Activated naive CD4-positive, alpha-beta T cell treated with anti-CD3 and anti-CD28 coated beads, Interleukin-2, amount 50 U/mL, for 72 hours (primary cell): Measurements from ENCODE around the gene PSMD5. TPM values are rescaled to one million over a fixed set of nuclear protein-coding genes. Genes with fewer than 3 reads are reported as not detected.

ENCODE experiments used
- ATAC-seq, 2 donors: fragments of 150-1000 bp; cut with Tn5 transposase; 2 replicates each; pipeline ENCODE4 v1.10.0; 2021; ENCODE audit warnings: mild to moderate bottlenecking in 2 of 2, moderate library complexity in 2 of 2
- DNase-seq, 2 donors: peaks; one replicate each; pipeline ENCODE4 v3.0.0; 2021 to 2022; ENCODE audit warnings: low spot score in 2 of 2
- H3K27ac Mint-ChIP-seq, 2 donors: one replicate each; pipeline ENCODE4 v1.8.0; 2022; ENCODE audit warnings: mild to moderate bottlenecking in 2 of 2, mixed read lengths in 2 of 2
- H3K36me3 Mint-ChIP-seq, 2 donors: one replicate each; pipeline ENCODE4 v1.8.0; 2022; ENCODE audit warnings: mixed read lengths in 2 of 2
- H3K9me3 Mint-ChIP-seq, 2 donors: one replicate each; pipeline ENCODE4 v1.8.0; 2022; ENCODE audit warnings: mixed read lengths in 2 of 2
- total RNA-seq, 2 donors: library from RNA; stranded (reverse); gene quantifications; one replicate each; pipeline ENCODE4 v1.2.3, GENCODE V29; 2022

PSMD5 gene
- 10 to 100 TPM; 74.9 to 75.2 TPM for total RNA-seq

DNA sequence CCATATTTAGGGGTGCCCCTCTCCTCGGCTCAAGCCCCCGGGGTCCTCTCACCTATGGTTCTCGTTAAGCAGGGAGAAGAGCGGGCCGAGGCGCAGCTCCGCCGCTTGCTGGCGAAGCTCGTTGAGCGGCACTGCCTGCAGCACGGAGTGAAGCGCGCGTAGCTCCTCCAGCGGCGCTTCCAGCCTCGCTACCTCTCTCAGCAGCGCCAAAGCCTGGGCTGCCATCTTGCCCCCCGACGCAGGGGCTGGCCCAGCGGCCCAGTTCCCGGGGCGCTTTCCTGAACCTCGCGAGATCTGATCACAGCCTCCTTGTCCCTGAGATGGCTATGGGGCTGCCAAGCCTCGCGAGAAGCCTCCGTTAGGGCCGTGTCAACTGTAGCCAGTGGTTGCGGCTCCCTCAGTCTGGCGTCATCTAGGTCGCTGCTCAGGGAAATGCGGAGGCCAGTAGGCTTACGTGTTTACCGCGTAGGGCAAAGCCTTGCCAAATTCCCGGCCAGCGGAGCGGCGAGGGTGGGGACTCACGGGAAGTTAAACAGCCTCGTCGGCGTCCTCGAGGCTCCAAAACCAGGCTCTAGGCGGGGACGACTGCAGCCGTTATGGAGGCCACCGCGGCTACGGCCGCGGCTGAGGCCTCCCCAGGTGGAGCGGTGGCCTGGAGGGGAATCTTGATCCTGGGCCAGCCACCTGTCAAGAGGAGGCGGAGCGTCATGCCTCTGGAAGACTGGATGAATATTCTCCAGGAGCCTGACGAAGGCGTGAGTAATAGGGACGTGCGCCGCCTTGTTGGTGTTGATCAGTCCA is at the start of gene PSMD5:
PSMD5 (minus strand) TSS at position 238 of the 801 bp plus-strand sequence; CDS start at position 225, 13 bp downstream.
- DNase-seq = peak; percentile 96 to 99
- H3K9me3 Mint-ChIP-seq = no peaks in the 10 kb centered on the region
- peaks cover 41 to 43% of the 10 kb centered on the region in 2 donors for H3K36me3 Mint-ChIP-seq
- peak within 1 kb of the TSS; percentile 95 to 98 for H3K27ac Mint-ChIP-seq
- peak; percentile 85 to 93 for ATAC-seq

DNA sequence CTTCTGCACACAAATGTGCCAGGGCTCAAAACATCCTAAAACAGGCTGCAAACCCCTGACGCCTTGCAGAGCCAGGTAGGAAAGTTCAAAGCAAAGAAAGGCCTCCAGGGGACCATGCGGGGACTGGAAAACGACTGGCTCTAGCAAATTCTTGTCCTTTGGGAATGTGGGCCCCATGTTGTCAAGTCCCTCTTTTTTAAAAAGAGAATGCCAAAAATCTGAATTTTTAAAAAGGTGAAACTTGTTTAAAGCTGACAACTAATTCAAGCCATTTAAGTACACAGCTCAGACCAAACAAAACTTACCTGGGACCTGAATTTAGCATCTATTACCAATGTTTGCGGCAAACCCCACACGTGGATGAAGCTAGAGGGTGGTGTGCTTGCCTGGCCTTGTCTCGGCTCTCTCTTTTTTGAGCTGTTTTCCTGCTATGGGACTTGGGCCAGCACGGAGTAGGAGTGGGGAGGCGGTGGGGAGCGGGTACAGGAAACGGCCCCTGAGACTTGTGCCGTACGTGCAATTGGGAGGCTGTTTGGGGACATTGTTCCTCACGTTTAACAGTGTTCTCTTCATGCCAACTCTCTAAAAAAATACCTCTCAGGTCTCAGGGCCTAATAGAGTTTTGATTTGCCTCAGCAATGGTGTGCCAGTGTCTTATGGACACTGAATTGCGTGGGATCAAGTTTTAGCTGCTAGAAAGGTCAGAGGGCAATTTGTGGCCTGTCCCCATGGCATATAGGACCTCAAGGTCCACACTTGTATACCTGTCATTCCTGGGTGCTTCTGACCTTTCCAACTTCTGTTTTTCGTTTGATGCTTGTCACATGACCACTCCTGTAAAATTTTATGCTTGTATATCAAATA is 49.4 kb upstream of the PSMD5 start:
- peak; percentile 26 to 44 for ATAC-seq
- H3K36me3 Mint-ChIP-seq = peaks cover 0 to 14% of the 10 kb centered on the region in 2 donors
- peaks cover 0 to 3% of the 10 kb centered on the region in 2 donors for H3K9me3 Mint-ChIP-seq
- no peak for DNase-seq
- H3K27ac Mint-ChIP-seq = peak overlapping the region; percentile 94 to 99

DNA sequence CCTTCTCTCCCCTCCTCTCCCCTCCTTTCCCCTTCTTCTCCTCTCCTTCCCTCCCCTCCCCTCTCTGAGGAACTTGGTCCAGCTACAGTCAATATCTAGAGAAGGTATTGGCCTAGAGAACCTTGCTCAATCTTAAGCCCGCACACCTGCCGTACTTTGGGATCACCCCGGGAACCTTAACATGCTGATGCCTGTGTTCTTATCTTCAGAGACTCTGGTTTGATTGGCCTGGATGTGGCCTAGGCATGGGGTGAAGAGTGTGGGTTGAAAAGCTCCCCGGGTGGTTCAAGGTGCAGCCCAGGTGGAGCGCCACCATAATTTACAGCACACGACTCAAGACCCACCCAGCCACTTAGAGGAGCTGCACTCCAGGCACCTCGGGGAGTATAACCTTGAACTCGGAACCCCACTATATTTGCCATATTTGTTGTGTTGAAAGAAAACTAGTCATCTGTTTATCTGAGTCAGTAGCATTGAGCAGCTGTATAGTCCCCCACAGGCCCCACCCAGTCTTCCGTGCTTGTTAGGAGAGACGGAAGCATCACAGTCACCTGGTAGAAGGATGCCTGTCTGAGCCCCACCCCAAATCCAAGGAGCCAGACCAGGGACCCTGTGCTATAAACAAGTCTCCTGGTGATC is 48.6 kb upstream of the PSMD5 start:
- Mint-ChIP-seq H3K36me3 (peaks cover 0 to 12% of the 10 kb centered on the region in 2 donors), H3K9me3 (peaks cover 0 to 3% of the 10 kb centered on the region in 2 donors), H3K27ac (peak overlapping the region; percentile 94 to 99)
- DNase-seq (peak in 1 of 2 donors; percentile 76), ATAC-seq (peak; percentile 48 to 73)

DNA sequence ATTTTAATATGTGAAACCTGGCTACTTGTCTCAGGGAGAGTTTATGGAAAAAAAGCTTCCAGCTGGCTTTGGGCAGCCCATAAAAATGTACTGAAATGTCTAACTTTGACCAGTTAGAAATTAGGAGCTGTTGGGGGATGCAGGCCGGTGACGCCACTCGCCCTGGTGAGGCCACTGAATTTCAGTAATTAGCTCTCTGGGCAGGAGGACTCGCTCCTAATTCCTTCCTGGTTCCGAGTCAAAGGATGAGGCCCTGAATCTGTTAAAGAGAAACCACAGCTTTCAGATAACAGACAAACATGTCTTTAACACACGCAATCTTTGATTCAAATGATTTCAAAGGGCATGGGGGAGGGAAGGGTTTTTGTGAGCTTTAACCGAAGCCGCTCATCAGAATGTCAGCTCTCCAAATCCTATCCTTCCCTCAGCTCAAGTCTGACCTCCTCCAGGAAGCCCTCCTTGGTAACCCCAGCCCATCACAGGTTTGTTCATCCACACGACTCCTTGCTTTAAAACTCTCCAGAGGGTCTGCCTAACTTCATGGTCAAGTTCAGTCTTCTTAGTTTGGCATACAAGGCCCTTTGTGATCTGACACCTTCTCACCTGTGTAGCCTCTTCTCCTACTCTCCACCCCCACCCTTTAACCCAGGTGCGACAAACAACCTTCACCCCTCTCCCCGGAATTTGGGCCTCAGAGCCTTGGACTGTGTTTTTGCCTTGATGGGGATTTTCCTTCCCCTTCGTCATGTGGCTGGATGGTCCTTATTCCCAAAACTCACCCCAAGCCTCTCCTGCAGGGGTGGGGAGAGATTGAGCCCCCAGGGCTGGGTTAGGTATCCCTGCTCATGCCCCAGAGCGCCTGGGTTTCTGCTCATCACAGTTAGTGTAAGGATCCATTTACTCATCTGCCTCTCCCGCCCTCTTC is 47.9 kb upstream of the PSMD5 start:
- H3K27ac Mint-ChIP-seq = peak overlapping the region; percentile 94 to 99
- DNase-seq (peak in 1 of 2 donors; percentile 48), ATAC-seq (peak; percentile 3 to 4)
- H3K9me3 Mint-ChIP-seq = peaks cover 0 to 3% of the 10 kb centered on the region in 2 donors
- H3K36me3 Mint-ChIP-seq = peaks cover 0 to 12% of the 10 kb centered on the region in 2 donors

DNA sequence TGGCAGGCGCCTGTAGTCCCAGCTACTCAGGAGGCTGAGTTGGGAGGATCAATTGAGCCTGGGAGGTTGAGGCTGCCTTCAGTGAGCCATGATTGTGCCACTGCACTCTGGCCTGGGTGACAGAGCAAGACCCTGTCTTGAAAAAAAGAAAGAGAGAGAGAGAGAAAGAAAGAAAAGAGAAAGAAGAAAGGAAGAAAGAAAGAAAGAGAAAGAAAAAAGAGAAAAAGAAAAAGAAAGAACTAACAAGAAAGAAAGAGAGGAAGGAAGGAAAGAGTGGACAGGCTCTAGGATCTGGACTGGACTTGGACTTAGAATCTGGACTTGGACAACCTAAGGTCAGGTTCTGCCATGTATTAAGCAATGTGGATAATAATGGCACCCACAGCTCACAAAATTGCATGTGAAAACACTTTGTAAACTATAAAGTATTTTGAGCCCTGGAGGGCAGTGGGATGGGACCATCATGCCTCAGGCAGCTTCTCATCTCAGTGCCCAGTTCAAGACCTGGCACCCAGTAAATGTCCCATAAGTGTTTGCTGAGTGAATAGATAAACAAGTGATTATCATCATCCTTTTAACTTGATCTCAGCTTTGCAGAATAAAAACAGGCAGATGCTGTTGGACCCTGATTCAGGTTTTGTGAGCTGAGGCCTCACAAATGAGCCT is 47.0 kb upstream of the PSMD5 start:
- no peak for DNase-seq
- H3K27ac Mint-ChIP-seq = peak overlapping the region; percentile 94 to 99
- peaks cover 0 to 12% of the 10 kb centered on the region in 2 donors for H3K36me3 Mint-ChIP-seq
- peaks cover 0 to 3% of the 10 kb centered on the region in 2 donors for H3K9me3 Mint-ChIP-seq
- ATAC-seq = no peak

DNA sequence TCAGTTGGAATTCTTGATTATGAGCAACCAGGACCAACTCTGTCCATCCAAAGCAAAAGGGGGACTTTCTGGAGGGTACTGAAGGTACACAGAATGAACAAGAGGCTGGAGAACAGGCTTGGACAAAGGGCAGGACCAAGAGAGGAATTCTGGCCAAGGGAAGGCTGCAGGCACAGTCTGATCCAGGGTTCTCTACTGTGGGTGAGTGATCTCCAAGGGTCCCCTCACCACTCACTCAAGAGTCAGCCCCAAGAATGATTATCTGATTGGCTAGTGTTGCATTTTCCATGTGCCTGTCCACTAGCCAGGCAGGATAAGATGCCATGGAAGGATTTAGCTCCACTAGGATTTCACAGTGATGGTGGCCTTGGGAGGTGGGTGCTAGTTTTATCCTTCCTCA is 45.9 kb upstream of the PSMD5 start:
- ATAC-seq (no peak), DNase-seq (no peak)
- peak overlapping the region; percentile 94 to 99 for H3K27ac Mint-ChIP-seq
- H3K36me3 Mint-ChIP-seq = peaks cover 0 to 11% of the 10 kb centered on the region in 2 donors
- H3K9me3 Mint-ChIP-seq = peaks cover 0 to 3% of the 10 kb centered on the region in 2 donors

DNA sequence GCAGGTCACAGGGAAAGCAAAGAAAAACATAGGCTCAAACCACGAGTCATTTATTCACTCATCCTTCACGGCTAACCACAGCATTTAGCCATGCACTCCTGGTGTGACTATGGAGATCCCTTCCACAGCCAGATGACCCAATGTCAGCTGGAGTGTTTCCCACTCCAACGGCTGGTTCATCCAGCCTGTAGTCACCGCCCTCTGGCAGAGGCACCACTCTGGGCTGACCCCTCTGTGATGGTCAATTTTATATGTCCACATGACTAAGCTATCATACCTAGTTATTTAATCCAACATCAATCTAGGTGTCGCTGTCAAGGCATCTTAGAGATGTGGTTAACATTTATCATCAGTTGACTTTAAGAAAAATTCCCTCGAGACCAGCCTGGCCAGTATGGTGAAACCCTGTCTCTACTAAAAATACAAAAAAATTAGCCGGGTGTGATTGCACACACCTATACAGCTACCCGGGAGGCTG is 43.8 kb upstream of the PSMD5 start:
- H3K36me3 Mint-ChIP-seq = peaks cover 0 to 6% of the 10 kb centered on the region in 2 donors
- DNase-seq (no peak), ATAC-seq (peak in 1 of 2 donors; percentile 58)
- peak overlapping the region; percentile 41 to 71 for H3K27ac Mint-ChIP-seq
- peaks cover 0 to 3% of the 10 kb centered on the region in 2 donors for H3K9me3 Mint-ChIP-seq

DNA sequence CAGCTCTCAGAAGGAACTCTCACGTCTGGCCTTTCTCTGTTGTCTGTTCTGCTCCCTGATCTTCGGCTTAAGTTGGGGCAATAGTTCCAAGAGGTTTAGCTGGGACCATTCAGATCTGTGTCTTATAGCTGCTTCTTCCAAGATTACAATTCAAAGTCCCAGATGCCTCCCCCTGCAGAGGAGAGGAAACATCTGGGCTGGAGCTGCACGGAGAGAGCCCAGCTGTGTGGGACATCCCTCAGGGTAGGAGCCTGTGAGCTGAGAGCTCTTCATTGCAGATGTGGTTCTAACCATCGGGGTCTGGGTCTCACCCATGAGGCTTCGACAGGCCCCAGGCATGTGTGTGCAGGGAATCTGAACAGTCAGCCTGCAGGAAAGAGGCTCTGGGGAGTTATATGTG is 43.2 kb upstream of the PSMD5 start:
- peak in 1 of 2 donors; percentile 2 for ATAC-seq
- H3K36me3 Mint-ChIP-seq = peaks cover 0 to 8% of the 10 kb centered on the region in 2 donors

DNA sequence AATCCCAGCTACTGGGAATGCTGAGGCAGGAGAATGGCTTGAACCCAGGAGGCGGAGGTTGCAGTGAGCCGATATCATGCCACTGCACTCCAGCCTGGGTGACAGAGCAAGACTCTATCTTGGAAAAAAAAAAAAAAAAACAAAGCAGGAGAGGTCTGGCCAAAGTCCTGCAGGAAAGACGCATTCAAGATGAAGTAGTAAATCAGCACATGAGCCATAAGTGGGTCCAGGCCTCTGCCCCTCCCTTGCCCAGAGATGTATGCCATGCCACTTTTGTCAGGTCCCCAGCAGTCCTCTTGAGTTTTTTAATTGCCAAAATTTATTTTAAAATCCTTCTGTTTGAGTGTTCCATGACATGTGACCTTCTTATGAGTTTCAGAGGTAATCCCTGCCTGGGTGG is 42.7 kb upstream of the PSMD5 start:
- H3K36me3 Mint-ChIP-seq = peaks cover 0 to 13% of the 10 kb centered on the region in 2 donors
- peak overlapping the region in 1 of 2 donors; percentile 10 for H3K27ac Mint-ChIP-seq
- DNase-seq = no peak
- no peak for ATAC-seq
- peaks cover 0 to 7% of the 10 kb centered on the region in 2 donors for H3K9me3 Mint-ChIP-seq

More for the DNA sequence above, 43.2 kb upstream of the PSMD5 start:
- Mint-ChIP-seq H3K27ac (peak overlapping the region in 1 of 2 donors; percentile 10), H3K9me3 (peaks cover 0 to 3% of the 10 kb centered on the region in 2 donors)
- no peak for DNase-seq

DNA sequence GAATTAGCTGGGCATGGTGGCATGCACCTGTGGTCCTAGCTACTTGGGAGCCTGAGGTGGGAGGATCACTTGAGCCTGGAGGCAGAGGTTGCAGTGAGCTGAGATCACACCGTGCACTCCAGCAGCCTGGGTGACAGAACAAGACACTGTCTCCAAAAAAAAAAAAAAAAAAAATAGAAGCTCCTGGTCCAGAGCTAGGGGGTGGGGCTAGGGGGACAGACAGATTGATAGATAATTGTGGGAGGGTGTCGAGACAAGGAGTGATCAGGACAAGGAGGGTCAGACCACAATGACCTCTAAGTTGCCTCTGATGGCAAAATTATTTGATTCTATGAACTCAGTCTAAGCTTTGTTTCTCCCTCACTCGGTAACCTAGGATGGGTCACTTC is 40.9 kb upstream of the PSMD5 start:
- Mint-ChIP-seq H3K27ac (peak overlapping the region in 1 of 2 donors; percentile 77), H3K9me3 (peaks cover 0 to 7% of the 10 kb centered on the region in 2 donors), H3K36me3 (peaks cover 5 to 20% of the 10 kb centered on the region in 2 donors)
- DNase-seq (no peak), ATAC-seq (no peak)

DNA sequence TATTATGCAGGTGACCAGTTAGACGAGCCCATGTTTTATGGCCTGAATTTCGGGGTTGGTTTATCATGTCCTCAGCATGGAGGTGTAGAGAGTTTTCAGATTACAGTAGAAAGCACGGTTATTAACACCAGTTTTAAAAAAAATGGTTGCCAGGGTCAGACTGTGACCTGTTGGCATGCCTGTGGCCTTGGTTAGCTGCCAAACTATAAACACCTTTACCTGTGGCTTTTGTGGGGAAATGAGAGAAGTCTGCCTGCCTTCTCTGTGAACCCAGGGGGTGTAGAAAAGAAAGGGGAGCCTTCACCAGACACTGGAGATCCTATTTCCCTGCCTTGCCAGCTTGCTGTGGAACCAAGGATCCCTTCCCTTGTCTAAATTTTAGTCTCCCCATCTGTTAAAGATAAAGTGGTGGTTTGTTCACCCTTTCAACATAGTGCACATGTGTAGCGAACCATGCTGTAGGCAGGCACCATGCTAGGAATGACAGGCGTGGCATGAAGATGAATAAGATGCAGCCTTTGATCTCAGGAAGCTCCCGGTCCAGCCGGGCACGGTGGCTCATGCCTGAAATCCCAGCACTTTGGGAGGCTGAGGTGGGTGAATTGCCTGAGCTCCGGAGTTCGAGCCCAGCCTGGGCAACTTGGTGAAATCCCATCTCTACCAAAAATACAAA is 40.3 kb upstream of the PSMD5 start:
- no peak for ATAC-seq
- H3K27ac Mint-ChIP-seq = peak overlapping the region in 1 of 2 donors; percentile 77
- H3K36me3 Mint-ChIP-seq = peaks cover 11 to 20% of the 10 kb centered on the region in 2 donors
- peaks cover 0 to 3% of the 10 kb centered on the region in 2 donors for H3K9me3 Mint-ChIP-seq
- no peak for DNase-seq

DNA sequence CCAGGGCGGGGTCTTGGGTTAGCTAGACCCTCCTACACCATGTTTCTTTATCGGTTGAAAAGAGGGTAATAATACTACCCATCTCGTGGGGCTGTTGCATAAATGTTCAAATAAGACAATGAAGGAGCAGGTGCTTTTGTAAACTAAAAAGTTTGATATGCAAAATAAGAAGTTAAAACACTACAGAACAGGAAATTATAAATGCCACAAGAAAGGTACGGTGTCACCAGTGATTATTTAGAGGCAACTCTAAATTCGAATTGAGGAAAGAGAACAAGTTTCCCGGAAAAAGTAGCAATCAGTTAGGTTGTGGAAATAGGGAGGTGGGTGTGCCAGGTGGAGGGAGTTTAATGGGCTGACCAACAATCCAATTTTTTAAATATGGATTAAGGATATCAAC is 36.7 kb upstream of the PSMD5 start:
- ATAC-seq (no peak), DNase-seq (no peak)
- peaks cover 0 to 3% of the 10 kb centered on the region in 2 donors for H3K9me3 Mint-ChIP-seq
- peak overlapping the region; percentile 84 to 92 for H3K27ac Mint-ChIP-seq
- H3K36me3 Mint-ChIP-seq = peaks cover 35 to 39% of the 10 kb centered on the region in 2 donors

DNA sequence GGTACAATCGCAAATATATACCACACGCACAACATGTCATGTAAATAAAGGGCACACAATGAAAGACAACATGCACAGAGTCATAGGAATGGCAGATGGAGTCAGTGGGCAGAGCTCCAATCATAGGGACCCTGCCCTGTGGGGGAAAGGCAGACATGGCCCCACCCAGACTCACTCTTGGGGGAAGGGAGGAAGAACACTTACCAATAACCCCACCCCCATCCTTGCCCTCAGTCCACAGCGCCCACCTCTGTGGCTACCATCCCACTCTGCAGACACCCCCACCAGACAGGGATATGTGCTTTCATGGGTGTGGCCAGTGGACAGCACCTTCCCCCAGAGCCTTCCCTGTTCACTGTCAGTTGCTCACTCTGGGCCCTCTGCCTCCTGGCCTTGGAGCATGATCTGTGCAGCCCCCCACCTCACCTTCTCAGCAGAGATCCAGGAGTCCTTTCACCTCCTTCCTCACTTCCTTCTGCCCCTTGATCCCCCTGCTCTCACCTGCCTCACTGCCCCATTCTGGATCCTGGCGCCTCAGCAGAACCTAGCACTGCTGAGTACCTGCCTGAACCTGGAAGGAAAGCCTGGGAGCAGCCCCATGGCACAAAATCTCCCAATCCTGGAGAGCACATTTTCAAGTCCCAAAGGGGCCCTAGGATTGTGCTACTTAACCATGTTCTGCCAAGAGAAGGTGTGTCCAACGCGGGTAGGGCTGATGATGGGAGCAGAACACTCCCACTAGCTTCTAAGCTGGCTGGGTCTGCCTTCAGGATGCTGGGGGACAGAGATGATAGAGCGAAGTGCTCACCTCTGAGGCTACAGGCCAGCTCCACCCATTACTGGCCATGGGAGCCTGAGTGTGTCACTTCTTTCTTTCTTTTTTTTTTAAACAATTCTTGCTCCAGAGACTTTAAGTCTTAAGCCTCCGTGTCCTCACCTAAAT is 35.7 kb upstream of the PSMD5 start:
- ATAC-seq = peak; percentile 17 to 21
- H3K27ac Mint-ChIP-seq = peak overlapping the region; percentile 92 to 96

More for the DNA sequence above, 35.7 kb upstream of the PSMD5 start:
- Mint-ChIP-seq H3K36me3 (peaks cover 45 to 49% of the 10 kb centered on the region in 2 donors), H3K9me3 (peaks cover 0 to 3% of the 10 kb centered on the region in 2 donors)
- peak in 1 of 2 donors; percentile 45 for DNase-seq
